ENCODE measurements around the gene PARVA.

The PARVA gene

DNA sequence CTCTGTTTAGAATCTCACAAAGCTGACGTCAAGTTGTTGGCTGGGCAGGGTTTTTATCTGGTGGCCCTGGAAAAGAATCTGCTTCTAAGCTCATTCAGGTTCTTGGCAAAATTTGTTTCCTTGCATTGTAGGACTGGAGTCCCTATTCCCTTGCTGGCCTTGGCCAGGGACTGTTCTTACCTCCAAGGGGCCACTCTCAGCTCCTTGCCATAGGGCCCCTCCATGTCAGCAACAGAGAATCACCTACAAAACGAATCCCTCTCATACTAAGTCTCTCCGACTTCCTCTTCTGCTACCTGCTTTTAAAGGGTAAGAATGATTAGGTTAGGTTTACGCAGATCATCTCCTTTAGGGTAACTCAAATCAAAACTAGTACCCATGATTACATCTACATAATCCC lies 63.2 kb downstream of the PARVA start:
- no peak overlapping the region for H3K4me3 ChIP-seq (ENCODE audit: low read depth, low read length)
- TF ChIP-seq, protein P1, sequence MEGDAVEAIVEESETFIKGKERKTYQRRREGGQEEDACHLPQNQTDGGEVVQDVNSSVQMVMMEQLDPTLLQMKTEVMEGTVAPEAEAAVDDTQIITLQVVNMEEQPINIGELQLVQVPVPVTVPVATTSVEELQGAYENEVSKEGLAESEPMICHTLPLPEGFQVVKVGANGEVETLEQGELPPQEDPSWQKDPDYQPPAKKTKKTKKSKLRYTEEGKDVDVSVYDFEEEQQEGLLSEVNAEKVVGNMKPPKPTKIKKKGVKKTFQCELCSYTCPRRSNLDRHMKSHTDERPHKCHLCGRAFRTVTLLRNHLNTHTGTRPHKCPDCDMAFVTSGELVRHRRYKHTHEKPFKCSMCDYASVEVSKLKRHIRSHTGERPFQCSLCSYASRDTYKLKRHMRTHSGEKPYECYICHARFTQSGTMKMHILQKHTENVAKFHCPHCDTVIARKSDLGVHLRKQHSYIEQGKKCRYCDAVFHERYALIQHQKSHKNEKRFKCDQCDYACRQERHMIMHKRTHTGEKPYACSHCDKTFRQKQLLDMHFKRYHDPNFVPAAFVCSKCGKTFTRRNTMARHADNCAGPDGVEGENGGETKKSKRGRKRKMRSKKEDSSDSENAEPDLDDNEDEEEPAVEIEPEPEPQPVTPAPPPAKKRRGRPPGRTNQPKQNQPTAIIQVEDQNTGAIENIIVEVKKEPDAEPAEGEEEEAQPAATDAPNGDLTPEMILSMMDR (IDR thresholded peaks at IDR 0.05; ENCODE audit: borderline replicate concordance, insufficient read depth, low read depth, low read length) = no peak

DNA sequence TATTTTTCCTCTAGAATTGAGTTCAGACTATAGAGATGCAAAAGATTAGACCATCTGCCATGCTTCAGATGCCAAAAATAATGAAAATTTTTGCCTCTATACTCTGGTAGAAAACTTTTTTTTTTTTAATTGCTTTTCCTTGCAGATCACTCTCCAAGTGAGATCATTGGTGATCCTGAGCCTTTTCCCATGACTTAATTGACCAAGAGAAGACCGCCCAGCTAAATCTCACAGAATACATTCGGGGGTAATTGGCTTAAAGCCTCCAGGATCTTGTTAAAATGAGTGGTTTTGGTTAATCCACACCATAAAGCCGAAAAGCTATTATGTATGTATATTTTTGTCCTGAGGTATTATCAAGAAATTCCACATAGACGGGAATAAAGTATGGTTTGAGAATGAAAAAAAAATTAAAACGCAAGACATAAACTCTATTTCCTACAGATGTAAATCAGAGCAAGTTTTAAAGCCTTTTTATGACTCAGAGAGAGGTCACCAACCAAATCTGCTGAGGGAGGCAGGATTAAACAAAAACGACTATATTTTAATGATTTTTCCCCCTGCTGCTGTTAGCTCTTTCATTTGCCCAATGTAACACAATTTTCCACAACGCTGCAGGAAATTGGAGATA lies 64.0 kb downstream of the PARVA start:
- no peak overlapping the region for H3K4me3 ChIP-seq (ENCODE audit: low read depth, low read length)

DNA sequence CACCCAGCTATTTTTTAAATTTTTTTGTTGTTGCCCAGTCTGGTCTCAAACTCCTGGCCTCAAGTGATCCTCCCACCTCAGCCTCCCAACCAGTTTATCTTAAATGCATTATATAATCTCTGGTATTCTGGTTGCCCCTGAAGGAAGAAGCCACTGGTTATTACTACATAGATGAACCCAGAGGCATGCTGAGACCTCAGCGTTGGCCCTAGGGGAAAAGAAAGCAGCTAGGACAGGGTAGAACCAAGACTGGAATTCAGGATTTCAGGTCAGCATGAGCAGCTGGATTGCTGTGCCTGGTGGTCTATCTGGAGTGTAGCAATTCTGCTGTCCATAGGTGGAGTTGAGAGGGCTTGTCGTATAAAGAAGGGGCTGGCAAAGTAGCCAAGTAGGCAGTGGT lies 67.2 kb downstream of the PARVA start:
- TF ChIP-seq, protein P1 (IDR thresholded peaks at IDR 0.05; ENCODE audit: borderline replicate concordance, insufficient read depth, low read depth, low read length) = no peak
- no peak overlapping the region for H3K4me3 ChIP-seq (ENCODE audit: low read depth, low read length)

More for the DNA sequence above, 64.0 kb downstream of the PARVA start:
- TF ChIP-seq, protein P1 (IDR thresholded peaks at IDR 0.05; ENCODE audit: borderline replicate concordance, insufficient read depth, low read depth, low read length) = no peak

DNA sequence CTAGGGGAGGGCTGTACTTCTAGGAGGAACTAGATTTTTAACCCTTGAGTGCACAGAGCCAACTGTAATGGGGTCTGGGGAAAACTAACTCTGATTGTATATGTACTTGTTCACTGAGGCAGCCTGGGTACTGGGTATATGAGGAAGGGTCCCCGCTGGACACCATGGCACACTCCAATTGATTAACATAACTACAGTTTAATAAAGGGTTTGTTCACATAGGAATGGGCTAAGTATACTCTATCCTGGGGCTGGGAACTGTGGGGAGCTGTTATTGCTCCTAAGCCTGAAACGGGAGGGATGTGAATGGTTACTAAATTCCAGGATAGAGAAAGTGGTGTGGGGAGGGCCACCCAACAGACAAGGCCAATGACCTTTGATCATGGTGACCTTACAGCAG lies 67.6 kb downstream of the PARVA start:
- TF ChIP-seq, protein P1 (IDR thresholded peaks at IDR 0.05; ENCODE audit: borderline replicate concordance, insufficient read depth, low read depth, low read length) = no peak

DNA sequence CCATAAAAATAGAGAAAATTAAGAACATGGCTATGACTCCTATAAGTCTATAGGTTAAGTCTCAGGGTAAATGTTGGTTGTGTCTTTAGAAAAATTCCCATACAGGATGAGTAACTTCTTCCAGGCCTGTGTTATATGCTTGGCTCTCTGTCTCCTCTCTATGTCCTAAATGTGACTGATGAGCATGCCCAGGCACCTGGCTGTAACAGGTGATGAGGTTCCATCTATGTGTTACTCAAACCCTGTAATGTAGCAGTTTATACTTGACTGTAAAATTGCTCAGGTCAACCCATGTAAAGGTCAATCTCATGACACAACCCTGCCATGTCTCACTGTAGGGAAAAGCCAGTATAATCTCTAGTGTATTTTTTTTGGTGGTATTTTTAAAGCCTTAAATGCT lies 69.5 kb downstream of the PARVA start:
- H3K4me3 ChIP-seq (ENCODE audit: low read depth, low read length) = no peak overlapping the region
- TF ChIP-seq, protein P1 (IDR thresholded peaks at IDR 0.05; ENCODE audit: borderline replicate concordance, insufficient read depth, low read depth, low read length) = no peak

More for the DNA sequence above, 67.6 kb downstream of the PARVA start:
- H3K4me3 ChIP-seq (ENCODE audit: low read depth, low read length) = no peak overlapping the region

DNA sequence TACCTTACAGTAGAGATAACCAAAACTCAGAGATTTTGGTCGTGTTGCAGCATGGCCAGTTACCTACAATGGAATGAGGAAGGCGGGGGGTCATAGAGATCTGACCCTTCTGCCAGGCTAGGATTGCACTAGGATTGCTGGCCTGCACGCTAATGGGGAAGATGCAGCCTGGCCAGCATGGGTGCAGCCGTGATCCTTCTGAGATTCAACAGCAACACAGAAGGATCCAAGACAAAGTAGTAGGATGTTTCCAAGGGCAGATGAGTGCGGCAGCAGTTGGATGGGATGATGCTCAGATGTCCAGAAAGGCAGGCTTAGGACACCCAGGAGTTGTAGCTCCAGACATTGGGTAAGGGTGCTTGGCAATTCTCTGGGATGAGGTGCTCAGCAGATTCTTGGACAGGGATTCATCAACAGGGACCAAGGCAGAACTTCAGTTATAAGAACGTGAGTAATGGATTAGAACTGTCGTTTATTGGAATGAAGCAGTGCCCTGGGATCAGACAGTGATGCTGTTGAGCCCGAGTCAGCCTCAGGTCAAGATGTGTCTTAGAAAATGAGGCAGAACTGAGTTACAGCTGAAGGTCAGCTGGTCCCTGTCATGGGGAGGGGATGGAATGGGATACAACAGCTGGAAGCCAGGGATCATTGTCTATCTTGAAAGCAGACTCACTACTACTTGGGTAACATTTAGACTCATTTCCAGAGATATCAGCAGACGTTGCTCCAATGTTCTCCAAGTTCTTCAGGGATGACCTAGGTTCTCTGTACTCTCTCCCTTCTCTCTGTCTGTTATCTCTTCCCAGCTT lies 71.0 kb downstream of the PARVA start:
- no peak overlapping the region for H3K4me3 ChIP-seq (ENCODE audit: low read depth, low read length)
- TF ChIP-seq, protein P1 (IDR thresholded peaks at IDR 0.05; ENCODE audit: borderline replicate concordance, insufficient read depth, low read depth, low read length) = no peak
